KBM-7 (cell line): ENCODE measurements around the gene HNRNPK.
A peak's percentile ranks its signal among the peaks of the same experiment; 100 is the strongest.

Experiments used
- DNase-seq: peaks from one replicate; pipeline ENCODE4 v3.0.0-alpha.2; 2015
- in situ Hi-C: fragments of 300-500 bp; cut with MboI; formaldehyde crosslinking; loops from 2 replicates; pipeline ENCODE4 v1.14.3; 2020; ENCODE audit warnings: low sequenced_read_pairs, low pct_unique_long_range_greater_than_20kb, mixed read lengths

The HNRNPK gene

DNA sequence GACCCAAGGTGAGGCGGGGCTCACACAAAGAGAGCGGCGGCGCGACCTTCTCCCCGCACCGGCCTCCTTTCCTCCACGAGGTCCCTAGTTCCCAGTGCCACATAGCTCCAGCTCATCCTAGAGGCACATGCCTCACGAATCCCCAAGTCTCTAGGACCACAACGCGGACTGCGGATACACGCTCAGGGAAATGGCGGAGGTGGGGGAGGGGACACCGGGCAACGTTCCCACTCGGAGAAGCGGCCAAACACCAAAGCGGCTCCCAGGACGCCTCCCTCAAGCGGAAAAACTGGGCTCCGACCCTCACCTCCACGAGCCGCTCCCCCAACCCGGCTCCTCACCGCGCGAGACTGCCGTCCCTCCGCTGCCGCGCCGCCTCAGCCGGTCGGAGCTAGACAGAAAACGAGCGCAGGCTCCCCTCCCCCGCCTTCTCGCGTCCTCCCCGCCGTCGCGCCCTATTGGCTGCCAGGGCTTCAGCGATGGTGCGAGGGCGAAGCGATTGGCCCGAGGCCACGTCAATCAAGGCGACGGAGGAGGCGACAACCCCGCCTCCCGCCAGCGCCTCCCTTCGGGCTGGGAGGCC, at the start of gene HNRNPK:
HNRNPK (minus strand) TSS at position 404 of the 583 bp plus-strand sequence. CDS start 1,963 bp downstream, outside the sequence.
- in situ Hi-C loops = no loop called here
- DNase-seq = peak; percentile 96

DNA sequence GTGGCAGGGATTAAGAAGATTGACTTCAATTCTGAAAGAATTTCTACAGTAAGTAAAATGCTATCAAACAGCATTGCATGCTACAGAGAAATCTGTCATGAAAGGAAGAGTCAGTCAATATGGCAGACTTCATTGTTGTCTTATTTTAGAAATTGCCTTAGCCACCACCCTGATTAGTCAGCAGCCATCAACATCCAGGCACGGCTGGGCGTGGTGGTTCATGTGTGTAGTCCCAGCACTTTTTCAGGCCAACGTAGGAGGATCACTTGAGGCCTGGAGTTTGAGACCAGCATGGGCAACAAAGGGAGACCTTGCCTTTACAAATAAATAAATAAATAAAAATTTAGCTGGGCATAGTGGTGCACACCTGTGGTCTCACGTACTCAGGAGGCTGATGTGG, 47.2 kb upstream of the HNRNPK start:
- in situ Hi-C loops = no loop called here

DNA sequence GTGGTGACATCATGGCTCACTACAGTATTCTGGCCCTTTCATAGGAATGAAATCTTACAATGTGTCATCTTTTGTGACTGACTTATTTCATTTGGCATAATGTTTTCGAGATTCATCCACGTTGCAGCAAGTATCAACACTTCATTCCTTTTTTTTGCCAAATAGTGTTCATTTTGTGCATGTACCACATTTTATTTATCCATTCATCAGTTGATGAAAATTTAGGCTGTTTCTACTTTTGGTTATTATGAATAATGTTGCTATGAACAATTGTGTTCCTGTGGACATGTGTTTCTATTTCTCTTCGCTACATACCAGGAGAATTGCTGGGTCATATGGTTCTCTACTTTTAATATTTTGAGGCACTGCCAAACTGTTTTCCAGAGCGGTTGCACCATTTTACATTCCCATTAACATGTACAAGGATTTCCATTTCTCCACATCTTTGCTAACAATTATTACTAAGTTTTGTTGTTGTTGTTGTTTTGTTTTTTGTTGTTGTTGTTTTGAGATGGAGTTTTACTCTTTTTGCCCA, 44.1 kb upstream of the HNRNPK start:
- in situ Hi-C loops = no loop called here
- no peak for DNase-seq

More for the DNA sequence above, 47.2 kb upstream of the HNRNPK start:
- DNase-seq = no peak

DNA sequence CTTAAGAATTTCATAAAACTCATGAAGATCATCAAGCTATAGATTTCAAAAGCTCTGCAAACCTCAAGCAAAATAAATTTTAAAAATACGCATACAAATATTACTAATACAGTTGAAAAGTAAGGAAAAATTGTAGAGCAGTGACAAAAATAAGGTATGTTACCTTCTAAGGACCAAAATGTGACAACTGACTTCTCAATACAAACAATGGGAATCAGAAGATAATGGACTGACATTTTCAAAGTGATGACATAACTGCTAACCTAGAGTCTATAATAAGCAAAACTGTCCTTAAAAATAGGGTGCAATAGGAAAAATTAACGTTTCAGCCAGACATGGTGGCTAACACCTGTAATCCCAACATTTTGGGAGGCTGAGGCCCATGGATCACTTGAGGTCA, 27.6 kb upstream of the HNRNPK start:
- in situ Hi-C loops = no loop called here
- DNase-seq = no peak

DNA sequence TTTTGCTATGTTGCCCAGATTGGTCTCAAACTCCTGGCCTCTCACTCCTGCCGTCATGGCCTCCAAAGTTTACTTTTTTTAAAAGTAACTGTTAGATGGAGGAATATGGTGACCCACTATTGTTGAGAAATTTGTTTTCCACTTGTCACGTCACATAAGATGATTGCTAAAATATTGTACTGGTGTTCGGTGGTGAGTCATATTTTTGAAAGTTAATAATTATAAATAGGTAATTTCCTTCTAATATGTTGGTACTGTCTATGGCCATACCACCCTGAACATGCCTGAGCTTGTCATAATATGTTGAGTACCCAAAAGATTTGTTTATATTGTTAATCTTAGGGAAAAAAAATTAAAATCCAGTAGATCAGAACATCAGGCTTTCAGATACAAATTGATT, 23.2 kb upstream of the HNRNPK start:
- in situ Hi-C loops = no loop called here
- DNase-seq = no peak

DNA sequence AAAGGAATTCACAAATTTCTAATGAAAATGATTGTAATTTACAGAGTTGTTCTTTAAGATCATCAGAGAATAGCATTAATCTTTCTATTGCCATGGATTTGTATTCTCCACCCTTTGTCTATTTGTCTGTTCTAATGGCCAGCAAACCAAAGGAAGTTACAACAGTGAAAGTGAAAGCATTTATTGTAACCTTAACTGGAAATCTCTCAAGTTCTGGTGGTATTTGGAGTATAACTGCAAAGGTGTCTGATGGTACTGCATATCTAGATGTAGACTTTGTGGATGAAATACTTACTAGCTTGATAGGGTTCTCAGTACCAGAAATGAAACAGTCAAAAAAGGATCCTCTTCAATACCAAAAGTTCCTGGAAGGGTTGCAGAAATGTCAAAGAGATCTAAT, 22.3 kb upstream of the HNRNPK start:
- DNase-seq = no peak

DNA sequence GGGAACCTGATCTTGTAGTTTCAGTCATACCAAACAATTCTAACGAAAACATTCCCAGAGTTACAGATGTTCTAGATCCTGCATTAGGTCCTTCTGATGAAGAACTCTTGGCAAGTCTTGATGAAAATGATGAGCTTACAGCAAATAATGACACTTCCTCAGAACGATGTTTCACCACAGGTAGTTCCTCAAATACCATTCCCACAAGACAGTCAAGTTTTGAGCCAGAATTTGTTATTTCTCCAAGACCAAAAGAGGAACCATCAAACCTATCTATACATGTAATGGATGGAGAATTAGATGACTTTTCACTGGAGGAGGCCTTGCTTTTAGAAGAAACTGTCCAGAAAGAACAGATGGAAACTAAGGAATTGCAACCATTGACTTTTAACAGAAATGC, 21.6 kb upstream of the HNRNPK start:
- in situ Hi-C loops = no loop called here

More for the DNA sequence above, 22.3 kb upstream of the HNRNPK start:
- in situ Hi-C loops = no loop called here

DNA sequence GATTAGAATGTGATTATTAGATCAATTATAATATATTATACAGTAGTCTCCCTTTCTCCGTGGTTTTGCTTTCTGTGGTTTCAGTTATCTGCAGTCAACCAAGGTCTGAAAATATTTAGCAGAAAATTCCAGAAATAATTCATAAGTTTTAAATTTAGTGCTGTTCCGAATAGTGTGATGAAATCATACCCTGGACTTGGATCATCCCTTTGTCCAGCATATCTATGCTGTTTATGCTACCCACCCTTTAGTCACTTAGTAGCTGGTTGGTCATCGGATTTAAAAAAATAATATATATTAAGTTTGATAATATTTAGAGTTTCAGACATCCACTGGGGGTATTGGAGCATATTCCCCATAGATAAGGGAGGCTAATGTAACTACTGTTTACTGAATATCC, 20.2 kb upstream of the HNRNPK start:
- no peak for DNase-seq
- in situ Hi-C loops = no loop called here

More for the DNA sequence above, 21.6 kb upstream of the HNRNPK start:
- peak; percentile 68 for DNase-seq

DNA sequence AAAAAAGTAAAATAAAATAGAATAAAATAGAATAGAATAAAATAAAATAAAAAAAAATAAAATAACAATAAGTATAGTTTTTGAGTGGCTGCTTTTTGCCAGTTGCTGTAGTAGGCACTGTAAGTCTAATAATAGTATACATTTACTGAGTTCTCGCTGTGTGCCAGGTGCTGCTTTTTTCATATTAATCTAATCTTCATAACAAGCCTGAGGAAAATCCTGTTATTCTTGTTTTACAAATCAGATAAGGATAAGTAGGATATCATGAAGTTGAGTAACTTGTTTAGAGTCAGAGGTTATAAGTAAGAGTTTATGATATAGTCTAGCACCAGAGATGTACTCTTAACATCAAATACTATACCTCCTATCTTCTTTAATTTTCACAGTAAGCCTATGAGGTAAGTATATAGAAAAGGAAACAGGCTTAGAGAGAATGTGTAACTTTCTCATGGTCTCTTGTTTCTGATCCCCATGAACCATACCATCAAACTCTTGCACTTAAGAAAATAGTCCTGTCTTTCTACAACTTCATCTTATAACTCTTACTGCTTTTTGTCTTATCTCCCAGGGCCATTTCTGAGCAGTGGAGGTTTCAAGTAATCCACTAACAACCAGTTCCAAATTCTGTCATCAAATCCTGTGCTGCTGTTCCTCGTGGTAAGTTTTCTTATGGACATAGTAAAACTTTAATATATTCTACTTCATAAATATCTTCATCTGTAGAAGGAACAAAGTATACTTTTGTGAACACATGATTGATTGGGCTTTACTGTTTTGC, 19.3 kb upstream of the HNRNPK start:
- in situ Hi-C loops = no loop called here
- no peak for DNase-seq

DNA sequence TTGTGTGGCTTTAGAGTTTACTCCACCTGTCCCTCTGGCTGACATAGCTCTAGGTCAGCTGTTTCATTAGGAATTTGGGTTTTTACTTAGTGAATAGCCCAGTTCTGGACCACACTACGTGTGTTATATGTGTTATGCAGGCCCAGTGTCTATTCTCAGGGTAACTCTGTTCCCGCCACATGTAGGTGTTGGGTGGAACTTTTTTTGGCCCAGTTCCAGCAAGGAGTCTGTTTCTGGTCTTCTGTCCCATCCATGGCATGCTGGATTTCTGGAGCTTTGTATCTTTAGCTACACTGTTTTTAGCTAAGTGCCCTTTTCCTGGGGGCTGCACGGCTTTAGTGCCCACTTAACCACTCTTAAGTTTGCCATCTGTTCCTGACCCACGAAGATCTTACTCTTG, 16.1 kb upstream of the HNRNPK start:
- DNase-seq = no peak
- in situ Hi-C loops = no loop called here

DNA sequence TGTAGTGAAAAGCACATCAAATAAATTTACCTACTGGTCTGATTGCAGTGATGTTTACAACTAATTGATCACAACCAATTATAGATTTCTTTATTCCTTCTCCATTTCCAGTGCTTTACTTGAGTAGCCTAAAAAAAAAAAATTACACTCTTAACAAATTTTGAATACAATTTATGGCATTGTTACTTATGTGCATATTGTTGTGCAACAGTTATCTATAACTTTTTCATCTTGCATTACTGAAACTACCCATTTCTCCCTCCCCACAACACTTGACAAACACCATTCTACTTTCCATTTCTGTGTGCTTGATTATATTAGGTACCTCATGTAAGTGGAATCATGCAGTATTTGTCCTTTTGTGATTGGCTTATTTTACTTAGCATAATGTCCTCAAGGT, 12.9 kb upstream of the HNRNPK start:
- no peak for DNase-seq
- in situ Hi-C loops = no loop called here

DNA sequence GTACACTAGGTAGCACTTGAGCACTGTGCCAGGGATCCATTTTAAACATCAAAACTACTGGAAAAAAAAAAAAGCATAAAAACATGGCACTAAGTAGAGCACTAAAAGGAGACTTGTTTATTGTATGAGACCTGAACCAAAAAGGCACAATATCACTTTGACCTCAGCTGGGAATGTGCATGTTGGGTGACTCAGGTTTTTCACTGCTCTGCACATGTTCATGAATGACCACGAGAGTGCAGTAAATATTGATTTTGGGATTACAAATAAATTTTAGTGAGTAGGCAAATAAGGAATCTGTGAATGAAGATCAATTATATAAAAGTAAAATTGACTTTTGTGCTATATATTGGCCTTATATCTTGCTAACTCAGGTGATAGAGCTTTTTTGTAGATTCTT, 12.4 kb upstream of the HNRNPK start:
- no peak for DNase-seq
- in situ Hi-C loops = no loop called here

DNA sequence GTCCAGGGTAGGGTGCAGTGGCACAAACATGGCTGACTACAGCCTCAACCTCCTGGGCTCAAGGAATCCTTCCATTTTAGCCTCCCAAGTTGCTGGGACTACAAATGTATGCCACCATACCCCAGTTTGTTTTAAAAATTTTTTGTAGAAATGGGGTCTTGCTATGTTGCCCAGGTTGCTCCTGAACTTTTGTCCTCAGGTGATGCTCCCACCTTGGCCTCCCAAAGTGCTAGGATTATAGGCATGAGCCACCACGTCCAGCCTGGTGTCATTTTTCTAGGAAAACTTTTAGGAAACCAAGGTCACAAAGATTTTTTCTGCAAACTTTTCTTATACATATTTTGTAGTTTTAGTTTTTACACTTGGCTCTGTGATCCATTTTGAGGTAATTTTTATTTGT, 11.3 kb upstream of the HNRNPK start:
- in situ Hi-C loops = no loop called here

DNA sequence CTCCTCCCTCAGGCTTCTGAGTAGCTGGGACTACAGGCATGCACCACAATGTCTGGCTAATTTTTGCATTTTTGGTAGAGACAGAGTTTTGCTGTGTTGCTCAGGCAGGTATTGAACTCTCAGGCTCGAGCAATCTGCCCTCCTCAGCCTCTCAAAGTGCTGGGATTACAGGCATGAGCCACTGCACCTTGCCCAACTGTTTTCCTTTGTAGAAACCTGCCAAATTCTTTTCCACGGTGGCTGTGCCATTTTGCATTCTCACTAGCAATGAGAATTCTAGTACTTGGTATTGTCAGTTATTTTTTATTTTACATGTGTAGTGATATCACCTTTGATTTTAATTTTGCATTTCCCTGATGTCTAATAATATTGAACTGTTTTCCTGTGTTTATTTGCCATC, 8.4 kb upstream of the HNRNPK start:
- in situ Hi-C loops = no loop called here

More for the DNA sequence above, 11.3 kb upstream of the HNRNPK start:
- no peak for DNase-seq

DNA sequence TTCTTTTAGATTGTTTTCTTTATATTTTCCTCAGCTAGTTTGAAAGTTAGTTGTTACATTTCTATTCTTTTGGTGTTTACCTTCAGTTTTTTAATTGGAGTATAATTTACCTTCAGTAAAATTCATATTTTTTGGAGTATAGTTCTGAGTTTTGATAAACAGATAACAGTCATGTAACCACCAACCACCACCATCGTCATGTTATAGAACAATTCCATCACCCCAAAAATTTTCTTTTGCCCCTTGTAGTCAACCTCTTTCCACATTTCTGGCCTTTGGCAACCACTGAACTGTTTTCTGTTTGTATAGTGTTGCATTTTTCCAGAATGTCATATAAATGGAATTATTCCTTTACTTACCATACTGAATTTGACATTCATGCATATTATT, 7.4 kb upstream of the HNRNPK start:
- in situ Hi-C loops = no loop called here
- DNase-seq = no peak

More for the DNA sequence above, 8.4 kb upstream of the HNRNPK start:
- DNase-seq = no peak

DNA sequence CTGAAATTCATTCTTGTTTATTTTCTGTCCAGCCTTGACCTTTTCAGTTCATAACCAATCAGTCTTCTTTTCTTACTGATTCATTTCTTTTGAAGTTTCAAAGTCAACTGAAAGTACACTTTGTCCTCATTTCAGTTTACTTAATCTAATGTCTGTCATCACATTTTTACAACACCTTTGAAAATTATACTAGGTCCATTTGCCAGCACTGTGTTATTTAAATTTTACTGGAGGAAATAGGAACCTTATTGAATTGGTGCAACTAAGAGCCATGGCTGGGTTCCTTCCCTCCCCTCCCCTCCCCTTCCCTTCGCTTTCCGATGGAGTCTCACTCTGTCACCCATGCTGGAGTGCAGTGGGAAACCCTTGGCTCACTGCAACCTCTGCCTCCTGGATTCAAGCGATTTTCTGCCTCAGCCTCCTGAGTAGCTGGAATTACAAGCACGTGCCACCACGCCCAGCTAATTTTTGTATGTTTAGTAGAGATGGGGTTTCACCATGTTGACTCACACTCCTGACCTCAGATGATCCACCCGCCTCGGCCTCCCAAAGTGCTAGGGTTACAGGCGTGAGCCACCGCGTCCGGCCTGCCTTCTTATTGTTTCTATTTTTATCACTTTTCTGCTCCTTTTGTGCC, 6.9 kb upstream of the HNRNPK start:
- no peak for DNase-seq
- in situ Hi-C loops = no loop called here

DNA sequence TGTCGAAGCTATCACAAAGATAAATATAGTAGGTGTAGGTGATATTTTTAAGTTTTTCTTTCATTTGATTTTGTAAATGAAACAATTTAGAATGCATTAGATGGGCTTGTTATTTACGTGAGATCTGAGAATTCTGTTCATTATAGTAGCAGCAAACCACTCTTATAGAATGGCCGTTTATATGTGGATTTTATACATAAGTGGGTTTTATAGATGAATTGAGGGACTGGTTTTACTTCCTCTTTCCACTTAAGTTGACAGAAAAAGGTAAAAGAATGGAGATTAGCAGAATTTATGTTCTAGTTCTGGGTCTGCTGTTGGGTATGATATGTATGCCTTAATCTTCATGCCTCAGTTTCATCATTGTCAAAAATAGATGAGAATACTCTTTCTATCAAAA, 6.2 kb upstream of the HNRNPK start:
- DNase-seq = peak; percentile 62
- in situ Hi-C loops = no loop called here

DNA sequence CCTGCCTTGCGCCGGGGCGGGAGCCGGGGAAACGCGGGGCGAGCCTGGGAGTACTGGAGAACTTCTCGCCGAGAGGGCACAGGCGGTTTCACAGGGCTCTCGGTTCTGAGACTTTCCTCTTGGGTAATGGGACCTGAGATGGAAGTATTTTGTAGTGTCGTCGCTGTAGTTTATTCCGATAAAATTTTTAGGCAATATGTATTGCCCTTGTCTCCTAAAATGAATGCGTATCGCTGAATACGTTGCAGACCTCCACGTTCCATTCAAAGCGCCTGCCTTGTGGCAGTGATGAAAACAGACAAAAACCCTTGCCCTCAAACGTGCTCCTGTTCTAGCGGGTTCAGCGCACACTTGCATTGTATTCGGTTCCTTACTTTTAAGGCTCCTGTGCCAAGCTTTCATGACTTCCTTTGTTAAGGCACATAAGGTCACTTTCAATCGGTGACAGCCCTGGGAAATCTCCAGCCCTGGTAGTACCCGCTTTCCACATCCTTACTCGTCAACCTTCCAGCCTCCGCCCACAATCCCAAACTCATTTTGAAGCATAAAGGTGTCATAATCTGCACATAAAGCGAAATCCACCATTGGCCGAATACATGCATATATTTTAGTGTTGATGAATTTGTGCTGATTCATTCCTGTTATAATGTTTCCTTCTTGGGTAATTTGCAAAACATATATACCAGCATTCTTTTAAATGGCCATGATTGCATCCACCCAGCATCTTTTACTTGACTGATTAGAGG, 1.3 kb upstream of the HNRNPK start:
- in situ Hi-C loops = no loop called here

DNA sequence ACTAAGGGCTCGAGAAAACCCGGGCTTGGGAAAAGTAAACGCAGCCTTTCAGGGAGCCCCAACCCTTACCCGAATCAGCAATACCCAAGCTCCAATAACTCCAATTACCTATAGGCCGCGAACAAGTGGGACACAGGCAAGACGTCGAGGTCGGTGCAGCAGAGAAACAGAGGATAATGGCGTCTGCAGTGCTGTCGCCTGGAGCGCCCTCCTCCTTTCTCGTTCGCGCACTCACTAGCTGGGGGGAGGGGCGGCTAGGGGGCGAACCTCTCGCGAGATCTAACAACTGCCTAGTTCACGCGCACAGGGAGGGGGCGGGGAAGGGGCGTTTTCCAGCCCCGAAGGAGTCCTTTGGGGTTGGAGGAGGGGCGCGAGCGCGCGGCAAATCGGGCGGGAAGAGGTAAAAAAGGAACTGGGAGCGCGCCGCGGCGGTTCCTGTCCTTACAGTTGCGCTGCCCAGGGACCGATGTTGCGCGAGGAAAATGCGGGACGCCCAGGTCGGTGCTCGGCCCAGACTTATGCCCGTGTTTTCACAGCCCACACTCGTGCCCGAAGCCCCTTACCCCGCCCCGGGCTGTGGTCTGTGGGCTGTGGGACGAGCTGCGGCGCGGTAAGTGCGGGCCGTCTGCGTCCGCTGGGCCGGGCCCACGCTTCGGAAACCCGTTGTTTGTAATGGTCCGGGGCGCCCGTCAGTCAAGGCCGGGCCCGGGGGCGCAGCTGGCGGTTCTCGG, 545 bp upstream of the HNRNPK start, which contains the start of gene RMI1:
RMI1 (plus strand) TSS at position 411 of the 731 bp plus-strand sequence. CDS start 20,182 bp downstream, outside the sequence.
- in situ Hi-C loops = no loop called here
- DNase-seq = peak; percentile 96

More for the DNA sequence above, 1.3 kb upstream of the HNRNPK start:
- DNase-seq = peak; percentile 63
